OCI-LY3 (cell line): ENCODE measurements around the gene FCN1.

Source experiments
- H2AFZ ChIP-seq: fragments of 200-600, 300-600 bp; shearing (Covaris generic); 2 replicates; pipeline ENCODE4 v1.6.0; 2014; ENCODE audit warnings: antibody characterized with exemption, low read depth, low read length
- H3K27ac ChIP-seq: fragments of 200-600, 300-600 bp; sonication (generic); 2 replicates; pipeline ENCODE4 v1.5.1; 2014; ENCODE audit warnings: mild to moderate bottlenecking, low read length, moderate library complexity, mixed read lengths
- H3K27me3 ChIP-seq: fragments of 200-600, 300-600 bp; sonication (generic); 2 replicates; pipeline ENCODE4 v1.6.1; 2014; ENCODE audit warnings: low read depth, low read length, mixed read lengths
- H3K36me3 ChIP-seq: fragments of 200-600, 300-600 bp; sonication (generic); replicated peaks from 2 replicates; pipeline ENCODE3; 2014; ENCODE audit warnings: low read depth, low read length, mixed read lengths
- H3K4me1 ChIP-seq: fragments of 300-600, 200-600 bp; sonication (generic); 2 replicates; pipeline ENCODE4 v1.6.1; 2014; ENCODE audit warnings: low read length, mixed read lengths
- H3K4me2 ChIP-seq: fragments of 200-600, 300-600 bp; sonication (generic); 2 replicates; pipeline ENCODE4 v1.6.1; 2014; ENCODE audit warnings: low read length, mixed read lengths
- H3K4me3 ChIP-seq: fragments of 300-600, 200-600 bp; sonication (generic); 2 replicates; pipeline ENCODE4 v1.5.1; 2014; ENCODE audit warnings: antibody characterized with exemption, mild to moderate bottlenecking, low read length, moderate library complexity
- H3K79me2 ChIP-seq: fragments of 300-600, 200-600 bp; shearing (Covaris generic); 2 replicates; pipeline ENCODE4 v1.6.1; 2014; ENCODE audit warnings: mild to moderate bottlenecking, low read length, mixed read lengths
- H3K9ac ChIP-seq: fragments of 300-600, 200-600 bp; shearing (Covaris generic); 2 replicates; pipeline ENCODE4 v1.6.0; 2014; ENCODE audit warnings: mild to moderate bottlenecking, low read length, moderate library complexity
- H3K9me3 ChIP-seq: fragments of 200-600, 300-600 bp; shearing (Covaris generic); 2 replicates; pipeline ENCODE4 v1.6.1; 2014; ENCODE audit warnings: low read length, mixed read lengths; ENCODE audit not compliant: insufficient read depth
- H4K20me1 ChIP-seq: fragments of 200-600, 300-600 bp; sonication (generic); 2 replicates; pipeline ENCODE4 v1.6.1; 2016; ENCODE audit warnings: low read length, mixed read lengths; ENCODE audit not compliant: insufficient read depth
- EZH2phosphoT487 ChIP-seq: fragments of 200-600 bp; shearing (Covaris generic); IDR thresholded peaks from 2 replicates; pipeline ENCODE4 v1.6.1; 2018; ENCODE audit warnings: antibody characterized with exemption, mixed run types, low read depth
- TF ChIP-seq, protein P1 (sequence below): fragments of 200-600, 300-600 bp; sonication (generic); IDR thresholded peaks from 2 replicates; pipeline ENCODE4 v1.5.1; 2014; ENCODE audit warnings: antibody characterized with exemption, low read length, low read depth

FCN1 gene

DNA sequence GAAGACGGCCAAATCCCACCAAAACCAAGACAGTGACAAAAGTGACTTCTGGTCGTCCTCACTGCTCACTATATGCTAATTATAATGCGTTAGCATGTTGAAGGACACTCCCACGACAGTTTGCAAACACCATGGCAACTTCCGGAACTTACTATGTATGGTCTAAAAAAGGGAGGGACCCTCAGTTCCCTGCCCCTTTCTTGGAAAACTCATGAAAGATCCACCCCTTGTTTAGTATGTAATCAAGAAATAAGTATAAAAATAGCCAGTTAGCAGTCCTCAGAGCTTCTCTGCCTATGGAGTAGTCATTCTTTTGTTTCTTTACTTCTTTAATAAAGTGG lies 27.6 kb downstream of the FCN1 start:
- TF ChIP-seq, protein P1, sequence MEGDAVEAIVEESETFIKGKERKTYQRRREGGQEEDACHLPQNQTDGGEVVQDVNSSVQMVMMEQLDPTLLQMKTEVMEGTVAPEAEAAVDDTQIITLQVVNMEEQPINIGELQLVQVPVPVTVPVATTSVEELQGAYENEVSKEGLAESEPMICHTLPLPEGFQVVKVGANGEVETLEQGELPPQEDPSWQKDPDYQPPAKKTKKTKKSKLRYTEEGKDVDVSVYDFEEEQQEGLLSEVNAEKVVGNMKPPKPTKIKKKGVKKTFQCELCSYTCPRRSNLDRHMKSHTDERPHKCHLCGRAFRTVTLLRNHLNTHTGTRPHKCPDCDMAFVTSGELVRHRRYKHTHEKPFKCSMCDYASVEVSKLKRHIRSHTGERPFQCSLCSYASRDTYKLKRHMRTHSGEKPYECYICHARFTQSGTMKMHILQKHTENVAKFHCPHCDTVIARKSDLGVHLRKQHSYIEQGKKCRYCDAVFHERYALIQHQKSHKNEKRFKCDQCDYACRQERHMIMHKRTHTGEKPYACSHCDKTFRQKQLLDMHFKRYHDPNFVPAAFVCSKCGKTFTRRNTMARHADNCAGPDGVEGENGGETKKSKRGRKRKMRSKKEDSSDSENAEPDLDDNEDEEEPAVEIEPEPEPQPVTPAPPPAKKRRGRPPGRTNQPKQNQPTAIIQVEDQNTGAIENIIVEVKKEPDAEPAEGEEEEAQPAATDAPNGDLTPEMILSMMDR = no peak
- no peak for TF ChIP-seq EZH2phosphoT487
- Histone ChIP-seq H3K4me1 (no peaks in the 10 kb centered on the region), H3K9me3 (peaks cover 3% of the 10 kb centered on the region; the same call in 1 of the 2 replicates), H4K20me1 (no peaks in the 10 kb centered on the region), H3K79me2 (no peaks in the 10 kb centered on the region), H3K4me2 (no peak overlapping the region), H3K27ac (no peak overlapping the region), H3K4me3 (no peak overlapping the region), H3K9ac (no peak overlapping the region), H2AFZ (no peak overlapping the region), H3K27me3 (no peaks in the 10 kb centered on the region), H3K36me3 (no peaks in the 10 kb centered on the region)

DNA sequence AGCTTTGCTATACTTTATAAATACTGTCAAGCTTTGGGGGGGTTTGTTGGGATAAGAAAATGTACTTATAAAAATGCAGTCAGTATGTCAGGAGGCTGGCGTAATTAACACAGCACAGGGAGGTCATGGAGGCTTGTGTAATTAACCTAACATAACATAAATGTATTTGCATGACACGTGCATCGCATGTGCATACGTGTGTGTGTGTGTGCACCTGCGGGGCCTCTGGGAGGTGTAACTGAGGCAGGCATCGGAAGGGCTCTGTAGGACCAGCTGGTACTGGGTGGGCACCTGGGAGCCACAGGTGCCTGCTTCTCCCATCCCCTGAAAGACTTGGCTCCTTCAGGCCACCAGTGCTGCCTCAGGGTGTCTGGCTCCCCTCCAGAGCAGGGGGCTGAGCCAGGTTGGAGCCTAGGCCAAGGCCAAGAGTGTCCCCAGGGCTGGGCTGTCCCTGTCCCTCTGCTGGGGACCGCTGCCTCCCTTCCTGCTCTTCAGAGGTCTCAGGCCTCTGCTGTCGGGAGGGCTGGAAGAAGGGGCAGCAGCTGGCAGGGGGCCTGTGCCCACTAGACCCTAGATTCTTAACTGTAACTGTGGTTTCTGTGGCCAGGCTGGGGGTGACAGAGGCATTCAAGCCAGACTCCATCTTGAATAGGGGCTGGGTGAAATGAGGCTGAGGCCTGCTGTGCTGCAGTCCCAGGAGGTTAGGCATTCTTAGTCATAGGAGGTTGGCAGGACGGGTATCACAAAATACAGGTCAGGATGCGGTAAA lies 28.1 kb downstream of the FCN1 start:
- Histone ChIP-seq H3K79me2 (no peaks in the 10 kb centered on the region), H3K9me3 (no peaks in the 10 kb centered on the region), H3K4me2 (no peak overlapping the region), H3K27ac (no peak overlapping the region), H3K9ac (no peak overlapping the region), H3K36me3 (no peaks in the 10 kb centered on the region), H3K4me3 (no peak overlapping the region), H3K4me1 (no peaks in the 10 kb centered on the region), H4K20me1 (no peaks in the 10 kb centered on the region), H3K27me3 (no peaks in the 10 kb centered on the region), H2AFZ (no peak overlapping the region)
- TF ChIP-seq EZH2phosphoT487 = no peak
- TF ChIP-seq, protein P1 = no peak

DNA sequence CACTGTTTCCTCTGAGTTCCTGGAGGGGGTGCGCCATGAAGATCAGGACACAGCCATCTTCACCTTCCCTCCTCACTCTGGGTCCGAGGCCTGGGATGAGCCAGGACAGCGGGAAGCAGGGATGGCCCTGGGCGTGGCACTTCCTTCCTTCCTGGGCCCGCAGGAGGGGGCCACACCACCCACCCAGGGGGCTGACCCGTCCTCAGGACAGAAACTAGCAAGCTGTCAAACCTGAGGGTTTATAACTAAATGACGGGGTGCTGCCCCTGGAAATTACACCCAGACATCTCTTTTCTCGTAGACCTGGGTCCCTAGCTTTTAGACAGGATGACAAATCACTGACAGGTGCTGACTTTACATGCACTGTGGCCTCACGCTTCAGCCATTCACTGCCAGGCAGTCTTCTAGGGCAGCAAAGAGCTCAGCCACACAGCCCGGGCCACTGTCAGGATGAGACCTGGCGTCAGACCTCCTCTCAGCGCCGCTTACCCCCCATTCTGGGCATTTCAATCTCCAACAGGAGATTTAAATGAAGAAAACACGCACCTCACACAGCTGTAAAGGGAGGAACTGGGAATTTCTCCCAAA lies 29.0 kb downstream of the FCN1 start:
- H2AFZ ChIP-seq = no peak overlapping the region
- TF ChIP-seq, protein P1 = no peak
- no peak for TF ChIP-seq EZH2phosphoT487
- no peaks in the 10 kb centered on the region for H3K36me3 ChIP-seq
- no peaks in the 10 kb centered on the region for H3K27me3 ChIP-seq
- no peak overlapping the region for H3K4me2 ChIP-seq
- no peak overlapping the region for H3K27ac ChIP-seq
- no peaks in the 10 kb centered on the region for H4K20me1 ChIP-seq
- H3K4me1 ChIP-seq = no peaks in the 10 kb centered on the region
- no peaks in the 10 kb centered on the region for H3K79me2 ChIP-seq
- H3K4me3 ChIP-seq = no peak overlapping the region
- H3K9ac ChIP-seq = no peak overlapping the region
- H3K9me3 ChIP-seq = no peaks in the 10 kb centered on the region

DNA sequence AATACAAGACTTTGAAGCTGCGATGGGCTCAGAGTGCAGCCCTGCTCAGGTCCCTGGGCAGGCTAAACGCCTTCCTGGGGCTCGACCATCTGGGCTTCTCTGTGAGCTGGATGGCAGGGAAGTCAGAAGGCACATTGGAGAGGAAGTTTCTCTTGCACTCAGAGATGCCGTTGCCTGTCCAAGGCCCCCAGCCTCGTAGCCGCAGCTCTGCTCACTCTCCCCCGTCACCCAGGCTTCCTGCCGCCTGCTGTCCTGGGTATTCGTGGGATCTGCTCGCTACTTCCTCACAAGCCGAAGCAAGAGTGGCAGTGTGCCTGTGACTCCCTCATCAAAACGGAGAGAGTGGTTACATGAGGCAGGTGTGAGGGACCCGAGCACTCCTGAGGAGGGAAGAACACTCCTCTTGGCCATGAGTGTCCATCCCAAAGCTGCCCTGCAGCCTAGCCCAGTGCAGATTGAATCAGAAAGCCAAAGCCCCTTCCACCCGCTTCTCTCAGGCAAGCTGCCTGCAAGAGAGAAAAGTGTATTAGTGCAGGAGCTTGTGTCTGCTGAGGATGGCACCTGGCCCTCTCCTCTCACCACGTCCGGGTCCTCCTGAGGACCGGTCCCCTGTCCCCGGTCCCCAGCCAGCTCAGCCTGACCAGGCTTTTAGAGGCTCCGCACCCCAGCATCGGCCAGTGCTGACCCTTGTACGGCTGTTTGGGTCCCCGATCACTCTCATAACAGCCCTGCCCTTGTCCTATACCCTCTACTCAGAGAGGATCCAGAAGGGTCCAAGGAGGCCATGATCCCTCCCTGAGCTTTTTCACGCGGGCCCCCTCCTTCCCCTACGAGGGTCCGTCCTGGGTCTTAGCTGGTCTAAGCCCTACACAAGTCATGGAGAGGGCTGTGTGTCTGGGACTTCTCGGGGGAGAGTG lies 29.8 kb downstream of the FCN1 start:
- H3K9me3 ChIP-seq = no peaks in the 10 kb centered on the region
- TF ChIP-seq EZH2phosphoT487 = no peak
- TF ChIP-seq, protein P1 = no peak
- no peaks in the 10 kb centered on the region for H4K20me1 ChIP-seq
- no peak overlapping the region for H3K4me3 ChIP-seq
- no peak overlapping the region; the same call in 1 of the 2 replicates for H2AFZ ChIP-seq
- no peak overlapping the region for H3K9ac ChIP-seq
- H3K4me1 ChIP-seq = no peaks in the 10 kb centered on the region
- H3K27ac ChIP-seq = no peak overlapping the region
- H3K79me2 ChIP-seq = no peaks in the 10 kb centered on the region
- H3K27me3 ChIP-seq = no peaks in the 10 kb centered on the region
- H3K36me3 ChIP-seq = no peaks in the 10 kb centered on the region
- H3K4me2 ChIP-seq = no peak overlapping the region
